RWPE2 (cell line): Measurements from ENCODE around the gene DDX10.

Experiments
- ATAC-seq: fragments of 200-7000 bp; cut with Tn5 transposase; 3 replicates; pipeline ENCODE4 v1.9.1; 2021; ENCODE audit warnings: low read depth
- DNase-seq: peaks from one replicate; pipeline ENCODE4 v3.0.0-alpha.2; 2020; ENCODE audit warnings: low spot score
- H3K27ac ChIP-seq: fragments of 450-650 bp; 2 replicates; pipeline ENCODE4 v1.5.1; 2017; ENCODE audit warnings: mild to moderate bottlenecking; ENCODE audit not compliant: poor library complexity, severe bottlenecking
- H3K27me3 ChIP-seq: fragments of 250-450 bp; sonication (Bioruptor Pico); 2 replicates; pipeline ENCODE4 v1.5.1; 2021; ENCODE audit warnings: mild to moderate bottlenecking, moderate library complexity; ENCODE audit not compliant: insufficient read depth, poor library complexity, severe bottlenecking
- H3K36me3 ChIP-seq: fragments of 250-450 bp; sonication (Bioruptor Pico); 2 replicates; pipeline ENCODE4 v1.5.1; 2020; ENCODE audit warnings: low read depth, mild to moderate bottlenecking, moderate library complexity
- H3K4me1 ChIP-seq: fragments of 250-450 bp; sonication (Bioruptor Pico); 2 replicates; pipeline ENCODE4 v1.5.1; 2021; ENCODE audit warnings: mild to moderate bottlenecking, moderate library complexity; ENCODE audit not compliant: insufficient read depth, poor library complexity, severe bottlenecking
- H3K4me3 ChIP-seq: fragments of 250-450 bp; sonication (Bioruptor Pico); 2 replicates; pipeline ENCODE4 v1.5.1; 2021; ENCODE audit warnings: mild to moderate bottlenecking, moderate library complexity; ENCODE audit not compliant: severe bottlenecking
- H3K9me3 ChIP-seq: fragments of 250-450 bp; sonication (Bioruptor Pico); 2 replicates; pipeline ENCODE4 v1.5.1; 2021; ENCODE audit warnings: mild to moderate bottlenecking, moderate library complexity; ENCODE audit not compliant: severe bottlenecking
- TF ChIP-seq, protein P1 (sequence below): fragments of 450-650 bp; IDR thresholded peaks from one replicate; pipeline ENCODE4 v1.5.1; 2017; ENCODE audit warnings: mild to moderate bottlenecking, moderate library complexity; ENCODE audit not compliant: poor library complexity, severe bottlenecking

Gene DDX10

DNA sequence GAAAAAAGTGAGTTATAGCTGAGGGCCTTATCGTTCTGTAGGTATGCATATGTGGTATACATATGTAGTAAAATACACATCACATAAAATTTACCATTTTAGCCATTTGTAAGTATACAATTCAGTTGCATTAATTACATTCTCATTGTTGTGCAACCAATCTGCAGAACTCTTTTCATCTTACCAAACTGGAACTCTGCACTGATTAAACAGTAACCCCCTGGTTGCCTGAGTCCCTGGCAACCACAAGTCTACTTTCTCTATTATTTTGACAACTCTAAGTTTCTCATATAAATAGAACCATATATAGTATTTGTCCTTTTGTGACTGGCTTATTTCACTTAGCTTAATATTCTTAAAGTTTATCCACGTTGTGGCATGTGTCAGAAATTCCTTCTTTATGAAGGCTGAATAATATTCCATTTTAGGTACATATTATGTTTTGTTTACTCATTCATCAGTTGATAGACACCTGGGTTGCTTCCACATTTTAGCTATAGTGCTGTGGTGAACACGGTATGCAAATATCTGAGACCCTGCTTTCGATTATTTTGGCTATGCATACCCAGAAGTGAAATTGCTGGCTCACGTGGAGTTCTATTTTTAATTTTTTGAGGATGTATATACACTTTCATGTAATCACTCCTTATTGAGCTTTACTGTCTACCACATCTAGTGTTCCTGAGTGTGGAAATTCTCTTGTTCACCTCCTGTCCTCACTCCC, 1.6 kb upstream of the DDX10 start:
- ATAC-seq, result no peak
- no peak overlapping the region for H3K27ac ChIP-seq

DNA sequence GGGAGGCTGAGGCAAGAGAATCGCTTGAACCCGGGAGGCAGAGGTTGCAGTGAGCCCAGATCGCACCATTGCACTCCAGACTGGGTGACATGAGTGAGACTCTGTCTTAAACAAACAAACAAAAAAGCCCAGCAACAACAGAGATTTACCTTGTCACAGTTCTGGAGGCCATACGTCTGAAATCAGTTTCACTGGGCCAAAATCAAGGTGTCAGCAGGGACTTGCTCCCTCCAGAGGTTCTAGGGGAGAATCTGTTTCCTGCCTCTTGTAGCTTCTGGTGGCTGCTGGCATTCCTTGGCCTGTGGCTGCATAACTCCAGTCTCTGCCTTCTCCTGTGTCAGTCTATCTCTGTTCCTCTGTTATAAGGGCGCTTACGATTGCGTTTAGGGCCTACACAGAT, 1.5 kb downstream of the DDX10 start:
- H3K36me3 ChIP-seq, result peaks cover 6% of the 10 kb centered on the region; the same call in 1 of the 2 replicates
- TF ChIP-seq, protein P1, sequence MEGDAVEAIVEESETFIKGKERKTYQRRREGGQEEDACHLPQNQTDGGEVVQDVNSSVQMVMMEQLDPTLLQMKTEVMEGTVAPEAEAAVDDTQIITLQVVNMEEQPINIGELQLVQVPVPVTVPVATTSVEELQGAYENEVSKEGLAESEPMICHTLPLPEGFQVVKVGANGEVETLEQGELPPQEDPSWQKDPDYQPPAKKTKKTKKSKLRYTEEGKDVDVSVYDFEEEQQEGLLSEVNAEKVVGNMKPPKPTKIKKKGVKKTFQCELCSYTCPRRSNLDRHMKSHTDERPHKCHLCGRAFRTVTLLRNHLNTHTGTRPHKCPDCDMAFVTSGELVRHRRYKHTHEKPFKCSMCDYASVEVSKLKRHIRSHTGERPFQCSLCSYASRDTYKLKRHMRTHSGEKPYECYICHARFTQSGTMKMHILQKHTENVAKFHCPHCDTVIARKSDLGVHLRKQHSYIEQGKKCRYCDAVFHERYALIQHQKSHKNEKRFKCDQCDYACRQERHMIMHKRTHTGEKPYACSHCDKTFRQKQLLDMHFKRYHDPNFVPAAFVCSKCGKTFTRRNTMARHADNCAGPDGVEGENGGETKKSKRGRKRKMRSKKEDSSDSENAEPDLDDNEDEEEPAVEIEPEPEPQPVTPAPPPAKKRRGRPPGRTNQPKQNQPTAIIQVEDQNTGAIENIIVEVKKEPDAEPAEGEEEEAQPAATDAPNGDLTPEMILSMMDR, result no peak
- H3K27ac ChIP-seq, result no peak overlapping the region
- no peaks in the 10 kb centered on the region for H3K4me1 ChIP-seq
- DNase-seq (no peak), ATAC-seq (no peak)
- H3K27me3 ChIP-seq, result no peaks in the 10 kb centered on the region
- no peaks in the 10 kb centered on the region for H3K9me3 ChIP-seq
- H3K4me3 ChIP-seq, result no peak overlapping the region

More for the DNA sequence above, 1.6 kb upstream of the DDX10 start:
- Histone ChIP-seq H3K4me3 (no peak overlapping the region), H3K9me3 (no peaks in the 10 kb centered on the region), H3K36me3 (peaks cover 4% of the 10 kb centered on the region; the same call in 1 of the 2 replicates), H3K4me1 (no peaks in the 10 kb centered on the region), H3K27me3 (no peaks in the 10 kb centered on the region)
- no peak for DNase-seq
- TF ChIP-seq, protein P1, result no peak

DNA sequence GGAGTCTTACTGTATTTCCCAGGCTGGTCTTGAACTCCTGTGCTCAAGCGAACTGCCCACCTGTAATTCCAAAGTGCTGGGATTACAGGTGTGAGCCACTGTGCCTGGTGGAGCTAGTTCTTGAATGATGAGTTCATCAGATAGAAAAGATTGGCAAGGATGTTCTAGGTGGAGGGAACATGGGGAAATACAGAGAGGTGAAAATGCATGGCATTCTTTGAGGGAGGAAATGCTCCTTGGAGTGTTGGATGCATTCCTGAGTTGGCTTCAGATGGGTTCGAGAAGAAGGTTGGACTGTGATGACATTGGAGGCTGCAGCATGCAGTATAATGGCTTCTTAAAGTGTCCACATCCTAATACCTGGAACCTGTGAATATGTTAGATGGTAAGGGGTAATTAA, 4.4 kb downstream of the DDX10 start:
- no peaks in the 10 kb centered on the region for H3K27me3 ChIP-seq
- H3K36me3 ChIP-seq, result peaks cover 9% of the 10 kb centered on the region; the same call in 1 of the 2 replicates
- no peak overlapping the region for H3K27ac ChIP-seq
- H3K4me3 ChIP-seq, result no peak overlapping the region
- ATAC-seq (no peak), DNase-seq (no peak)
- H3K9me3 ChIP-seq, result no peaks in the 10 kb centered on the region
- TF ChIP-seq, protein P1, result no peak
- H3K4me1 ChIP-seq, result no peaks in the 10 kb centered on the region

DNA sequence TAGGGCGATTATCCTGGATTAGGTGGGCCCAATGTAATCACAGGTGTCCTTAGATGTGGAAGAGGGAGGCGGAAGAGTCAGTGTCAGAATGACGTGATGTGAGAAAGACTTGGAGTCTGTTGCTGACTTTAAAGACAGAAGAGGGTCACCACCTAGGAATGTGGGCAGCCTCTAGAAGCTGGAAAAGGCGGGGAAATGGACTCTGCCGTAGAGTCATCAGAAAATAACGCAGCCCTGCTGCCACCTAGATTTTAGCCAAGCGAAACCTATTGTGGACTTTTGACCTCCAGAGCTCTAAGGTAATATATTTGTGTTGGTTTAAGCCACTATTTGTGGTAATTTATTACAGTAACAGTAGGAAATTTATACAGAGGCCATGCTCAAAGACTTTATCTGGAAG, 4.8 kb downstream of the DDX10 start:
- Histone ChIP-seq H3K27me3 (no peaks in the 10 kb centered on the region), H3K27ac (no peak overlapping the region), H3K4me1 (no peaks in the 10 kb centered on the region), H3K9me3 (no peaks in the 10 kb centered on the region), H3K4me3 (no peak overlapping the region), H3K36me3 (peaks cover 10% of the 10 kb centered on the region; the same call in 1 of the 2 replicates)
- ATAC-seq (no peak), DNase-seq (no peak)
- TF ChIP-seq, protein P1, result no peak

DNA sequence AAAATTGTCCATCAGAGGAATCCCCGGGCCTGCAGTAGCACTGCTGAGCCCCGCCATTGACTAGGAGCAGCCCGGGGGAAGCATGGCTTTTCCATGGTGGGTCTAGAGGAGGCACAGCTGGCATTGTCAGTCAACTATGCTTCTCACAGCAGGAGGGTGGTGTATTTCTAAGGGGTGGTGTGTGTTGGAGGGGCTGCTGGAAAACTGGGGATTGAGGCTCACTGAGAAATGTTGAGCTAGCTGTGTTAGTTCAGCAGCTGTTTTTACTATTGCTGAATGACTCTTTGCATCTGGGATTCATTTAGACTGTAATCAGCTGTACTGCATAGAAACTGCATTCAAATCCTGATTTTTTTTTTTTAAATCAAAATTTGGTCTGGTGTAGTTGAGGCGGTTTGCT, 5.6 kb downstream of the DDX10 start:
- no peak overlapping the region for H3K4me3 ChIP-seq
- no peaks in the 10 kb centered on the region for H3K4me1 ChIP-seq
- no peak overlapping the region for H3K27ac ChIP-seq
- no peak for ATAC-seq
- no peak for DNase-seq
- H3K36me3 ChIP-seq, result peaks cover 17% of the 10 kb centered on the region
- H3K9me3 ChIP-seq, result no peaks in the 10 kb centered on the region
- TF ChIP-seq, protein P1, result no peak
- H3K27me3 ChIP-seq, result no peaks in the 10 kb centered on the region
